Hepatocyte (in vitro differentiated cells): ENCODE results near the gene THUMPD3.

Experiments used
- CTCF ChIP-seq: fragments of 200-600 bp; sonication (generic); IDR thresholded peaks from 2 replicates; pipeline ENCODE4 v1.5.1; 2016; ENCODE audit warnings: antibody characterized with exemption, mild to moderate bottlenecking; ENCODE audit not compliant: poor library complexity
- EZH2phosphoT487 ChIP-seq: fragments of 200-600 bp; sonication (generic); IDR thresholded peaks from one replicate; pipeline ENCODE4 v1.6.1; 2018; ENCODE audit warnings: antibody characterized with exemption, mild to moderate bottlenecking, low read depth, moderate library complexity; ENCODE audit not compliant: unreplicated experiment, severe bottlenecking

- TF ChIP-seq EZH2phosphoT487 = no peak
- no peak for TF ChIP-seq CTCF
Measured at GRCh38 chr3:9392041-9392440, 29.2 kb downstream of the THUMPD3 start.
